Hepatocyte (in vitro differentiated cells): ENCODE results near the gene SNX24. TPM values are rescaled to one million over a fixed set of nuclear protein-coding genes. Genes with fewer than 3 reads are reported as not detected.

Source experiments
- DNase-seq: peaks from one replicate; pipeline ENCODE4 v3.0.0-alpha.2; 2016; ENCODE audit warnings: low spot score
- H2AFZ ChIP-seq: fragments of 200-600 bp; sonication (generic); 2 replicates; pipeline ENCODE4 v1.6.0; 2016; ENCODE audit warnings: antibody characterized with exemption, mild to moderate bottlenecking
- H3K27ac ChIP-seq: fragments of 200-600 bp; sonication (generic); 2 replicates; pipeline ENCODE4 v1.5.1; 2016; ENCODE audit warnings: mild to moderate bottlenecking
- H3K27me3 ChIP-seq: fragments of 200-600 bp; sonication (generic); 2 replicates; pipeline ENCODE4 v1.6.1; 2016
- H3K36me3 ChIP-seq: fragments of 200-600 bp; sonication (generic); replicated peaks from 2 replicates; pipeline ENCODE4 v1.5.1; 2016; ENCODE audit warnings: low read depth; ENCODE audit not compliant: insufficient read depth
- H3K4me1 ChIP-seq: fragments of 200-600 bp; sonication (generic); 2 replicates; pipeline ENCODE4 v1.5.1; 2016; ENCODE audit warnings: mild to moderate bottlenecking, moderate library complexity; ENCODE audit not compliant: insufficient read depth
- H3K4me2 ChIP-seq: fragments of 200-600 bp; sonication (generic); 2 replicates; pipeline ENCODE4 v1.6.0; 2016
- H3K4me3 ChIP-seq: fragments of 200-600 bp; sonication (generic); 2 replicates; pipeline ENCODE4 v1.5.1; 2016; ENCODE audit warnings: mild to moderate bottlenecking
- H3K79me2 ChIP-seq: fragments of 200-600 bp; sonication (generic); 2 replicates; pipeline ENCODE4 v1.6.0; 2017; ENCODE audit warnings: mild to moderate bottlenecking
- H3K9me2 ChIP-seq: fragments of 200-600 bp; sonication (generic); replicated peaks from 2 replicates; pipeline ENCODE4 v1.6.0; 2017; ENCODE audit warnings: mild to moderate bottlenecking; ENCODE audit not compliant: insufficient read depth
- H3K9me3 ChIP-seq: fragments of 200-600 bp; sonication (generic); 2 replicates; pipeline ENCODE4 v1.5.1; 2016; ENCODE audit warnings: low read depth, mild to moderate bottlenecking
- H4K20me1 ChIP-seq: fragments of 200-600 bp; sonication (generic); 2 replicates; pipeline ENCODE4 v1.6.0; 2016; ENCODE audit warnings: mild to moderate bottlenecking; ENCODE audit not compliant: insufficient read depth, poor library complexity, severe bottlenecking
- EZH2 ChIP-seq: fragments of 200-600 bp; sonication (generic); IDR thresholded peaks from 2 replicates; pipeline ENCODE4 v1.6.1; 2016; ENCODE audit warnings: antibody characterized with exemption, mild to moderate bottlenecking, borderline replicate concordance
- EZH2phosphoT487 ChIP-seq: fragments of 200-600 bp; sonication (generic); IDR thresholded peaks from one replicate; pipeline ENCODE4 v1.6.1; 2018; ENCODE audit warnings: antibody characterized with exemption, mild to moderate bottlenecking, low read depth, moderate library complexity; ENCODE audit not compliant: unreplicated experiment, severe bottlenecking
- WGBS: methylation state at CpG from one replicate; pipeline ENCODE4 v1.1.6; 2016; ENCODE audit warnings: low lambda C conversion rate; ENCODE audit errors: missing lambda C conversion rate; 5-methylcytosine and 5-hydroxymethylcytosine counted together
- polyA plus RNA-seq: library from polyadenylated mRNA; unstranded; fragments of >200 nt; fragmentation: Nextera tagmentation; extraction: Ambion mirVana; gene quantifications from 2 replicates; pipeline ENCODE4 v1.2.1, GENCODE V29; 2016
- total RNA-seq: library from RNA; depleted of rRNA; stranded (reverse); fragments of >200 nt; gene quantifications from 2 replicates; pipeline ENCODE4 v1.2.3, GENCODE V29; 2014
- TF ChIP-seq, protein P1 (sequence below): fragments of 200-600 bp; sonication (generic); IDR thresholded peaks from 2 replicates; pipeline ENCODE4 v1.5.1; 2016; ENCODE audit warnings: antibody characterized with exemption, mild to moderate bottlenecking; ENCODE audit not compliant: poor library complexity

SNX24 gene
- total and polyA plus RNA-seq, 2 experiments from 2014 or later, result 28.8 to 38.2 TPM

DNA sequence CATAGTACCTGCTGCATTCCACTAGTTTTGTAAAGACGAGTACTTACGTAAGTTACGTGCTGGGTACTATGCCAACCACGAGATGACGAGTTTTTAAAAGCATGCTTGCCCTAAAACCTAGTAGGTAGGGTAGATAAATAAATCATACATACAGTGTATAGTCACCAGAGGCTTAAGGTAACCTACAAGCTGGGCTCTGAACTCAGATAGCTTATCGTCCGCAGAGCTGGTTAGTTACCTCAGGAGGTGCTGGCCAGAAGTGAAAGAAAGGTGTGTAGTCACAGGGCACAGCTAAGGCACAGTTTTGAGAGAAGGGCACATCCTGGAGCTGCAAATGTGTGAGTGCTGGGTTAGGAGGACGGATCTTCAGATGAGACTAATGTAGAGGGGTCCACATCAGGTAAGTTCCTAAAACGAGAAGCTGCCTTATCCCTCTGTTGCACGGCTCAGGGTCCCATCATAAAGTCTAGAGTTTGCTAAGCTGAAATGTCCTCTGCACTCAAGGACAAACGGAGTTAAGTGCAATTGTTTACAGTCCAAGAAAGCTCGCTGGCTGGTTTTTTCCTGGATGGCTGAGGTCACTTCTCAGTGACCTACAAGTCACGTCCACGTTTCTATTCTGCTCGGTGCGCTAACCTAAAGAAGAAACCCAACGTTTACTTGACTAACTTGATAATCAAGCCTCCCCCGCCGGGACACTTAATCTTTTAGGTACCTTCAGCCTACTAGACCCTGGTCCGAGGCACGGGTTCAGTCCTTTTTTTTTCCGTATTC is 1.1 kb upstream of the SNX24 start:
- peak overlapping the region; percentile 99 for H3K4me3 ChIP-seq
- H3K27me3 ChIP-seq, result no peaks in the 10 kb centered on the region
- H3K27ac ChIP-seq, result peak overlapping the region; percentile 94
- TF ChIP-seq EZH2 (no peak), EZH2phosphoT487 (no peak)
- TF ChIP-seq, protein P1, sequence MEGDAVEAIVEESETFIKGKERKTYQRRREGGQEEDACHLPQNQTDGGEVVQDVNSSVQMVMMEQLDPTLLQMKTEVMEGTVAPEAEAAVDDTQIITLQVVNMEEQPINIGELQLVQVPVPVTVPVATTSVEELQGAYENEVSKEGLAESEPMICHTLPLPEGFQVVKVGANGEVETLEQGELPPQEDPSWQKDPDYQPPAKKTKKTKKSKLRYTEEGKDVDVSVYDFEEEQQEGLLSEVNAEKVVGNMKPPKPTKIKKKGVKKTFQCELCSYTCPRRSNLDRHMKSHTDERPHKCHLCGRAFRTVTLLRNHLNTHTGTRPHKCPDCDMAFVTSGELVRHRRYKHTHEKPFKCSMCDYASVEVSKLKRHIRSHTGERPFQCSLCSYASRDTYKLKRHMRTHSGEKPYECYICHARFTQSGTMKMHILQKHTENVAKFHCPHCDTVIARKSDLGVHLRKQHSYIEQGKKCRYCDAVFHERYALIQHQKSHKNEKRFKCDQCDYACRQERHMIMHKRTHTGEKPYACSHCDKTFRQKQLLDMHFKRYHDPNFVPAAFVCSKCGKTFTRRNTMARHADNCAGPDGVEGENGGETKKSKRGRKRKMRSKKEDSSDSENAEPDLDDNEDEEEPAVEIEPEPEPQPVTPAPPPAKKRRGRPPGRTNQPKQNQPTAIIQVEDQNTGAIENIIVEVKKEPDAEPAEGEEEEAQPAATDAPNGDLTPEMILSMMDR, result no peak
- peaks cover 27% of the 10 kb centered on the region for H3K4me1 ChIP-seq
- H3K9me3 ChIP-seq, result no peaks in the 10 kb centered on the region
- no peaks in the 10 kb centered on the region for H3K9me2 ChIP-seq
- no peaks in the 10 kb centered on the region for H3K36me3 ChIP-seq
- no peaks in the 10 kb centered on the region for H4K20me1 ChIP-seq
- DNase-seq, result peak; percentile 44
- peak overlapping the region; percentile 88 for H2AFZ ChIP-seq
- H3K4me2 ChIP-seq, result peak overlapping the region; percentile 77
- WGBS, result 53% methylated on average over 22 of the region's 22 CpGs
- H3K79me2 ChIP-seq, result peaks cover 27% of the 10 kb centered on the region

DNA sequence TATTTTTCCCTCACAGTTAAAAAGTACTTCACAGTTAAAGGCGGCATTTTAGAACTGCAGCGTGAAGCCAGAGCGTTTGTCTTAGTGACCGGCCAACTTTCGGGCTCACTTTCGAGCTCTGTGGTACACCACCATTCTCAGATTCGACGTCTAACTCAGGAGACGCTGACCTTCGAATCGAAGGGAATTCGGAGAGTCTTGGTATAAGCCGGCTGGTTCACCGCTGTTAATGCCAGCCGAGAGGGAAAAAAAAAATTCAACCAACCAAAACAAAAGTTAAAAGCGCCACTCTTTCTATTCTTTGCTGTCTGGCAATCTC is 544 bp upstream of the SNX24 start:
- no peak for DNase-seq
- Histone ChIP-seq H3K27me3 (no peaks in the 10 kb centered on the region), H2AFZ (peak overlapping the region; percentile 88), H3K9me2 (no peaks in the 10 kb centered on the region), H3K4me3 (peak overlapping the region; percentile 99), H3K4me1 (peaks cover 27% of the 10 kb centered on the region), H4K20me1 (no peaks in the 10 kb centered on the region), H3K4me2 (peak overlapping the region; percentile 77), H3K36me3 (no peaks in the 10 kb centered on the region), H3K9me3 (no peaks in the 10 kb centered on the region), H3K79me2 (peaks cover 31% of the 10 kb centered on the region), H3K27ac (peak overlapping the region; percentile 94)
- TF ChIP-seq EZH2, result no peak
- TF ChIP-seq, protein P1, result no peak
- no peak for TF ChIP-seq EZH2phosphoT487
- 8% methylated on average over 16 of the region's 16 CpGs for WGBS

DNA sequence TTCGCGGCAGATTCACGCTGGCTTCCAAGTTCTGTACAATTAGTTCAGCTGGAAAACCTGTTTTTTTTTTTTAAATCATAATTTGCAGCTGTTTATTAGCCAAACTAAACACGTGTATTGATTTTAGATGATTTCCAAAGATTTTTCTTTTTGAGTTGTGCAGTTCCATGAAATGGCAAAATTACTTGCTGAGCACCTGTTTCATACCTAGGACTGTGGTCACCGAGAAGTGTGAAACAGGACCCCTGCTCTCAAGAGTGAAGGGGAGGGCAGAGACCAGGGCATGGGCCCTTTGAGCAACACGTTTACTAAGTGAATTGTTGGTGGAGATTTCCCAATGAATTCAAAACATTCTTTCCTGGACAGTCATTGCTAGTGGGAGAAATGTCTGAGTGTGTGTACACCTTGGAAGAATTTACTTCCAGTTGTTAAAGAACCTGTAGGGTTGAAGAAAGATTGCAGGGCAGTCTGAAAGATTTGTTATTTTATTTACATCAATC is 688 bp downstream of the SNX24 start:
- H3K79me2 ChIP-seq, result peaks cover 43% of the 10 kb centered on the region

More for the DNA sequence above, 688 bp downstream of the SNX24 start:
- H4K20me1 ChIP-seq, result no peaks in the 10 kb centered on the region
- no peaks in the 10 kb centered on the region for H3K9me2 ChIP-seq
- TF ChIP-seq, protein P1, result no peak
- TF ChIP-seq EZH2phosphoT487 (no peak), EZH2 (no peak)
- no peaks in the 10 kb centered on the region for H3K27me3 ChIP-seq
- peak overlapping the region; percentile 99 for H3K4me3 ChIP-seq
- H2AFZ ChIP-seq, result peak overlapping the region; percentile 89
- no peaks in the 10 kb centered on the region for H3K9me3 ChIP-seq
- H3K4me1 ChIP-seq, result peaks cover 27% of the 10 kb centered on the region
- peak overlapping the region; percentile 94 for H3K27ac ChIP-seq
- no peaks in the 10 kb centered on the region for H3K36me3 ChIP-seq
- peak; percentile 47 for DNase-seq
- 3% methylated on average over 6 of the region's 6 CpGs for WGBS
- H3K4me2 ChIP-seq, result peak overlapping the region; percentile 77
